Stimulated activated CD4-positive, alpha-beta T cell treated with anti-CD3 and anti-CD28 coated beads, Interleukin-4, amount 100 ng/mL, for 24 hours (primary cell): ENCODE results near the gene YPEL3.
"Not testable (repeated sequence)": the region's sequence is repeated elsewhere in the genome, so short reads cannot be mapped to it uniquely, and the experiment has no call there.

Experiments used
- DNase-seq: peaks from one replicate; pipeline ENCODE4 v3.0.0-alpha.2; 2020

YPEL3 gene, protein sequence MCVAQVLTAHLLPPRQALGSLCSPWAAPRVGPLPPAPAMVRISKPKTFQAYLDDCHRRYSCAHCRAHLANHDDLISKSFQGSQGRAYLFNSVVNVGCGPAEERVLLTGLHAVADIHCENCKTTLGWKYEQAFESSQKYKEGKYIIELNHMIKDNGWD

DNA sequence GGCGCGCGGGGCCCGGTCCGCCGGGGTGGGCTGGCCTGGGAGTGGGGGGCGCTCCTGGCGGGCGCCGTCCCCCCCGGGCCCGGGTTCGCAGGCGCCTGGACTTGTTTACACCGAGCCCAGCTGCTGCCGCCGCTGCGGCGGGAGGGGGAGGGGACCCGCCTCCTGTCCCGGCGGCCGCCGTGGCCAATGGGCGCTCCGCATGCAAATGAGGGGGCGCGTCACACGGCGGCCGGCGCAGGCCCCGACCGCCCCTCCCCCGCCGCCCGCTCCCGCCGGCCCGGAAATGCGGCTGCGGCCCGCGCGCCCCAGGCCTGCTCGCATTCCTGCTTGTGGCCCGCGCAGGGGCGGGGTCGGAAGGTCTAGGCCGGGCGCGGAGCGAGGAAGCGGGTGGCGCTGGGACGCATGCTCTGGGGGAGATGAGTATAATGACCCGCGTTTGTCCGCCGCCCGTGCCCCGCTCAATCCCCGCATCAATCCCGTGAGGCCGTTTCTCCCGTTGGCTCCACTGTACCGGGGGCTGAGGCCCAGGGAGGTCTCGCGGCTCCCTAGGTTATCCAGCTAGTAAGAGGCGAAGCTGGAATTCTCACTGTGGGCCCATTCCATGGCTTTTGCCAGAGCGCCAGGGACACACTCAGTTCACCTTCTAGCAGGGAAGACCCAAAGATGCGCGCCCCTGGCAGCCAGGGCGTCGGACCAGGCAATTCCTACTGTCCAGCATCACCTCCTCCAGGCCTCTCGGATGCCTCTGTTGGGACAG lies at the start of gene YPEL3:
TSS of gene YPEL3 (minus strand) at position 109 of the 757 bp plus-strand sequence. CDS start 731 bp downstream, outside the sequence.
- peak; percentile 87 for DNase-seq

DNA sequence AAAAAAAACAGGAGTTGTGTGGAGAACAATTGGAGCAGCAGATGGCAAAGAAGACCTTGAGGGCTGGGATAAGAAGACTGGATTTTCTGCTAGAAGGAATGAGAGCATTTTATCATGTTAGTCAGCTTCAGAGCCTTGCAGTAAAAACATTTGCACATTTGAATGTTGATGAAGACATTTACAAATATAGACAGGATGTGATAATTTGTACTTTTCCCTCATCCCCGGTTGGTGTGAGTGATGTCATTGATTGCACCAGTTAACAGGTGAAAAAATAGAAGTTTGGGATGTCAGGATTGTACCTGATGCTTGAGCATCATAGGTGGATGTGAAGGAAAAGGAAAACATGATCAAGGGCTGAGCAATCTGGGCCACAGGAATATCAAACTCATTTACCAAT lies 49.6 kb upstream of the YPEL3 start:
- DNase-seq, result no peak

DNA sequence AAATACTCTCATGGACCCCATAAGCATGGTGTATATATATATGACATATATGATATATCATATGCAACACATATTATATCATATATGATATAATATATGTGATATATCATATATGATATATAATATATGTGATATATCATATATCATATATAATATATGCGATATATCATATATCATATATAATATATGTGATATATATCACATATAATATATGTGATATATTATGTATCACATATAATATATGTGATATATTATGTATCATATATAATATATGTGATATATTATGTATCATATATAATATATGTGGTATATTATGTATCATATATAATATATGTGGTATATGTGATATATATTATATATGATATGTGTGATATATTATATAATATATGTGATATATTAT lies 48.9 kb upstream of the YPEL3 start:
- no peak for DNase-seq

DNA sequence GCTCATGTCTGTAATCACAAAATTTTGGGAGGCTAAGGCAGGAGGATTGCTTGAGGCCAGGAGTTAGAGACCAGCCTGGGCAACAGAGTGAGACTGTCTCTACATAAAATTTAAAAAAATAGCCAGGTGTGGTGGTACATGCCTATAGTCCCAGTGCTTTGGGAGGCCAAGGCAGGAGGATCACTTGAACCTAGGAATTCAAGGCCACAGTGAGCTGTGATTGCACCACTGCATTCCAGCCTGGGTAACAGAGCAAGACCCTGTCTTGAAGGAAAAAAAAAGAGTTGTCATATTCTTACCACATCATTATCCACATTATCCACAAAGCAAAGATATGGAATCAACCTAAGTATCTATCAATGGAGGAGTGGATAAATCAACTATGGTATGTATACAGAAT lies 48.0 kb upstream of the YPEL3 start:
- DNase-seq, result no peak

DNA sequence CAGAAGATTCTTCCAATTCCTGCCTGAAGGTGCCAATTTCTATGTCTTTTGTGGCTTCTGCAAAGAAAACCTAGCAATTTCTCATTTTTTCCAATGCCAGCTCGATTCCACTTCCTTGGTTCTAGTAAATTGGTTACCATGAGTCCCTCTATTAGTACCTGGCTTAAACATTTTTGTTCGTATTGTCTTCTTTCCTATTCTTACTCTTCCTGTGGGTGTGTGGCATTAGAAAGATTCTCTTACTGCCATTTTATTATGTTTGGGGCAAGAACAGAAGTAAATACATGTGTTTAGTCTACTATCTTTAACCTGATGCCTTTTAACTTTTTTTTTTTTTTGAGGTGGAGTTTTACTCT lies 47.3 kb upstream of the YPEL3 start:
- no peak for DNase-seq

DNA sequence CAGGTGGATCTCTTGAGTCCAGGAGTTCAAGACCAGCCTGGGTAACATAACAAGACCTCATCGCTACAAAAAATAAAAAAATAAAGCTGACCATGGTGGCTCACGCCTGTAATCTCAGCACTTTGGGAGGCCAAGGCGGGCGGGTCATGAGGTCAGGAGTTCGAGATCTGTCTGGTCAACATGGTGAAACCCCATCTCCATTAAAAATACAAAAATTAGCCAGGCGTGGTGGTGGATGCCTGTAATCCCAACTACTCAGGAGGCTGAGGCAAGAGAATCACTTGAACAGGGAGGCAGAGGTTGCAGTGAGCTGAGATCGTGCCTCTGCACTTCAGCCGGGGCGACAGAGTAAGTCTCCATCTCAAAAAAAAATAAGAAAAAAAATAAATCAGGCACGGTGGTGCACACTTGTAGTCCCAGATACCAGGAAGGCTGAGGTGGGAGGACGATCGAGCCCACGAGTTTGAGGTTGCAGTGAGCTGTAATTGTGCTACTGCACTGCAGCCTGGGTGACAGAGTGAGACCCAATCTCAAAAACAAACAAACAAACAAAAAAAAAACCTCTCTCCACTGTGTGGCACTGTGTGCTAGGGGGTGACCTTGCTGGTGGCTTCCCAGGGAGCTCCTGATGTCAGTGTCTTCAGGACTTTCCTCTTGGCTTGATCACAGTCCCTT lies 46.8 kb upstream of the YPEL3 start:
- no peak for DNase-seq

DNA sequence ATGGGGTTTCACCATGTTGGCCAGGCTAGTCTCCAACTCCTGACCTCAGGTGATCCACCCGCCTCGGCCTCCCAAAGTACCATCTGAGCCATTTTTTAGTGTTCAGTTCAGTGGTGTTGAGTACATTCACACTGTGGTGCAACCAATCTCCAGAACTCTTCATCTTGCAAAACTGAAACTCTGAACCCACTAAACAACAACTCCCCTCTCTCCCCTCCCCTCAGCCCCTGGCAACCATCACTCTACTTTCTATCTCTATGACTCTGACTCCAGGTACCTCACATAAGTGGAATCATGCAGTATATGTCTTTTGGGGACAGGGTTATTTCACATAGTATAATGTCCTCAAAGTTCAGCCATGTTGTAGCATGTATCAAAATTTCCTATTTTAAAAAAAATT lies 45.7 kb upstream of the YPEL3 start:
- no peak for DNase-seq

DNA sequence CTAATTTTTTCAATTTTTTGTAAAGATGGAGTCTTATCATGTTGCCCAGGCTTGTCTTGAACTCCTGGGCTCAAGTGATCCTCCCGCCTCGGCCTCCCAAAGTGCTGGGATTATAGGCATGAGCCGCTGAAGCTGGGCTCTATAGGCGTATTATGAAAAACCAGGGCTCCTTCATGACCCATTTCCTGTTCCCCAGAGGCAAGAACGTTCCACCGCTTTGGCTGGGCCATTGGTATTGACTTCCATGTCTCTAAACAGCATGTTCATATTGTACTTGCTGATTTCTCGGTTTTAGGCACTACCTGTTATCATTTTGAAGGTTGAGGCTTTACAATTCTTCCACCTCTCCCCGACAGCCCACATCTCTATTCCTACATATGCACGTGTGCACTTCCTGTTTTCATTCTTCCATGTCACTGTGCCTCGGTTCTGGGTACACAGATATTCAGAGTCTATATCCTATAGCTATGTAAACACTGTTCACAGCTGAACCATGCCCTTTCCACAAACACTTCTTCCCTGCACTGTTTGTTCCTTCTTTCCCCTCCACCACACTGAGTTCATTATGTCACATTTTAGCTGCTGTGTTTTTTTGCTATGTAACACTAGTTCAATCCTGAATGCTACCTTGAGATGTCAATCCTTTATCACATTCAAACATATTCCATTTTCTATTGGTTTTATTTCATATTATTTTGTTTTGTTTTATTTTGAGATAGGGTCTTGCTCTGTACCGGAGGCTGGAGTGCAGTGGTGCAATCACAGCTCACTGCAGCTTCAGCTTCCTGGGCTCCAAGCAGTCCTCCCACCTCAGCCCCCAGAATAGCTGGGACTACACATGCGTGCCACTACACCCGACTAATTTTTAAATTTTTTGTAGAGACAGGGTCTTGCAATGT lies 43.8 kb upstream of the YPEL3 start:
- no peak for DNase-seq

DNA sequence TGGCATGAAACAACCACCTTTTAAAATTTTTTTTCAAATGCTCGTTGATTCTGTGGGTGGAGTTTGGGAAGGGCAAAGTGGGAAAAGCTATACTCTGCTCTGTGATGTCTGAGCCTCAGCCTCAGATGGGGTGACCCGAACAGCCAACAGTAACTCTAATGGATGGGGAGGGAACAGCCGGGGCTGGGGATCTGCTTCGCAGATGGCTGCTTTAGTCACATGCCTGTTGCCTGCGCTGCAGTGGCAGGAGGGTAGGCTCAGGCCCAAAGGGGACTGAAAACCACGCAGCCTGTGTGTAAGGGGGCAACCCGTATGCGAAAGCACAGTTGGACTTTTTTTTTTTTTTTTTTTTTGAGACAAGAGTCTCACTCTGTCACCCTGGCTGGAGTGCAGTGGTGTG lies 41.9 kb upstream of the YPEL3 start:
- no peak for DNase-seq

DNA sequence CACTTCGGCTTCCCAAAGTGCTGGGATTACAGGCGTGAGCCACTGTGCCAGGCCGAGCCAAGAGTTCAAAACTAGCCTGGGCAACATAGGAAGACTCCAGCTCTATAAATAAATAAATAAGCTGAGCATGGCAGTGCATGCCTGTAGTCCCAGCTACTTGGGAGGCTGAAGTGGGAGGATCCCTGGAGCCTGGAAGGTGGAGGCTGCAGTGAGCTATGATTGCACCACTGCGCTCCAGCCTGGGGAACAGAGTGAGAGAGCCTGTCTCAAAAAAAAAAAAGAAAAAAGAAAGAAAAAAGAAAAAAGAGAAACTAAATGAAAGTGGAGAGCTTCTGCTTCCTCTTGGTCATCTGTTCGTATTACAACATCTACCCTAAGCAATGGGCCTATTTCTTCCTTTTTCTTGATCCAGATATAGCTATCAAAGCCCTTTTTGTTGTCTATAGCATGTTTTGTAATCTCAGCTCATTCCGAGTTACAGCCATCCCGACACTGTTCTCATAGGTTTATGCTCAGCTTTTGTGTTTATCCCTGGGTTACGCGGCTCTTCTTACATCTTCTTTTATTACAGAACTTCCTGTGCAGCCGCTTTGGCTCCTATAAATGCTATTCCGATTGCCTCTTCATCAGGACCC lies 41.1 kb upstream of the YPEL3 start:
- DNase-seq, result no peak

DNA sequence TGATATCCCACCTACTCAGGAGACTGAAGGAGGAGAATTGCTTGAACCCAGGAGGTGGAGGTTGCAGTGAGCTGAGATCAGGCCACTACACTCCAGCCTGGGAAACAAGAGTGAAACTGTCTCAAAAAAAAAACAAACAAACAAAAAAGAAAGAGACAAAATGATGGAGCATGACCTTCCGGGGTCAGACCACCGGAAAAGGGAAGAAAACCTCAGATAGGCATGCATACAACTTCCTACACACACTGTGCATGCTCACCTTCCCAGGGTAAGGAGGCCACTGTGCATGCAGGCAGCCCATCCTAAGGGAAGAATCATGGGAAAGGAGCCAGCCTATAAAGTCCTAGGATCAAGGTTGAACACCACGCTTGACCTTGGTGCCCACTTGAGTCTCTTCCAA lies 36.6 kb upstream of the YPEL3 start:
- no peak for DNase-seq

DNA sequence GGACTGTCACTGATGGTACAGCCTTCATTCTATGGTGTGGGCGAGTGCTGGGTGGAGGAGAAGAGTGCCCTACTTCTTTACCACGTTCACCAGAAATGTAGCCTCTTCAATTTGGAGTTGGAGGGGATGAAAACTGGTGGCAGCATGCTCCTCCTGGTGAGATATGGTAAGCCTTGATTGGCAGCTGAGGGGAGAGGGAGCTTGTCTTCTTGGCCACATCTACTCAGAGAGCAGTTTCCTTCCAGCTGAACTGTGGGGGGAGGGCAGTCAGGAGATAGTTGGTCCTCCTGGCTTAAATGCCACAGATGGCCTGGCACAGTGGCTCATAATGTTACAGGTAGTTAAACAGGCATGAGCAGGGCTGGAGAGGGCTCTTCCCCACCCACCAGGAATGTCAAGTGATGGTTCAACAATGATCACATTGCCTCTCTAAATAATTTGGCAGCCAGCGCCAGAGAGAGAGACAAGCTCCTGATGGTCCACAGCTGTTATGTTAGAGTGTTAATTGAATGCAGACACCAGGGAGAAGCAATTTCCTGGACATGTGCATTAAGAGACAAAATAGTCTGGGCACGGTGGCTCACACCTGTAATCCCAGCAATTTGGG lies 36.0 kb upstream of the YPEL3 start:
- DNase-seq, result no peak

DNA sequence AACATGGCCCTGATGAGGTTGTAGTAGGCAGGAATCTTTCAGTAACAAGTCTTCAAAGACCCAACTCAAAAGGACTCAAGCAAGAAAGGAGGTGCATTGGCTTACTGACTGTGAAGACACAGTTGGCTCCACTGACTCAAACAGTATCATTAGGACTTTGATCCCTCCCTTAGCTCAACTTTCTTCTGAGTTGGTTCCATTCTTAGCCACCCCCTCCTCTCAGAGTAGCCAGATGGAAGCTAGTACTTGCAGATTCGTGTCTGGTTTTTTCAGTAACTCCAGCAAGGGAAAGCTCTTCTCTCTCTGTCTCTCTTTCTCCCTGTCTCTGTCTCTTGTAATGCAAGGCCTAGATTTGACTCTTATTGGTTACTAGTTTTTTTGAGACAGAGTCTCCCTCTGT lies 32.0 kb upstream of the YPEL3 start:
- DNase-seq, result no peak

DNA sequence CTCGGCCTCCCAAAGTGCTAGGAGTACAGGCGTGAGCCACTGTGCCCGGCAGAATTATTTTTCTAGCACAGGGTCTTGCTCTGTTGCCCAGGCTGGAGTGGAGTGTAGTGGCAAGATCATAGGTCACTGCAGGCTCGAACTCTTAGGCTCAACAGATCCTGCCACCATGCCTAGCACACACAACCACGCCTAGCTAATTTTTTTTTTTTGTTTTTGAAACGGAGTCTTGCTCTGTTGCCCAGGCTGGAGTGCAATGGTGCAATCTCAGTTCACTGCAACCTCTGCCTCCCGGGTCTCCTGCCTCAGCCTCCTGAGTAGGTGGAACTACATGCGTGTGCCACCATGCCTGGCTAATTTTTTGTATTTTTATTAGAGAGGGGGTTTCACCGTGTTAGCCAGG lies 29.7 kb upstream of the YPEL3 start:
- not testable (repeated sequence) for DNase-seq

DNA sequence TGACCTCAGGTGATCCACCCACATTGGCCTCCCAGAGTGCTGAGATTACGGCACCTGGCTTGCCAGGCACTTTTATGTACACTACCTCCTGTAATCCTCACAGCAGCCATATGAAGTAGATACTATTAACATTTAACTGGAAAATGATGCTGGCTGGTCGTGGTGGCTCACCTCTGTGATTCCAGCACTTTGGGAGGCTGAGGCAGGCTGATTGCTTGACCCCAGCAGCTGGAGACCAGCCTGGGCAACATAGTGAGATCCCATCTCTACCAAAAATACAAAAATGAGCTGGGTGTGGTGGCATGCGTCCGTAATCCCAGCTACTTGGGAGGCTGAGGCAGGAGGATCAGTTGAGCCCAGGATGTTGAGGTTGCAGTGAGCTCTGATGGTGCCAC lies 29.0 kb upstream of the YPEL3 start:
- no peak for DNase-seq

DNA sequence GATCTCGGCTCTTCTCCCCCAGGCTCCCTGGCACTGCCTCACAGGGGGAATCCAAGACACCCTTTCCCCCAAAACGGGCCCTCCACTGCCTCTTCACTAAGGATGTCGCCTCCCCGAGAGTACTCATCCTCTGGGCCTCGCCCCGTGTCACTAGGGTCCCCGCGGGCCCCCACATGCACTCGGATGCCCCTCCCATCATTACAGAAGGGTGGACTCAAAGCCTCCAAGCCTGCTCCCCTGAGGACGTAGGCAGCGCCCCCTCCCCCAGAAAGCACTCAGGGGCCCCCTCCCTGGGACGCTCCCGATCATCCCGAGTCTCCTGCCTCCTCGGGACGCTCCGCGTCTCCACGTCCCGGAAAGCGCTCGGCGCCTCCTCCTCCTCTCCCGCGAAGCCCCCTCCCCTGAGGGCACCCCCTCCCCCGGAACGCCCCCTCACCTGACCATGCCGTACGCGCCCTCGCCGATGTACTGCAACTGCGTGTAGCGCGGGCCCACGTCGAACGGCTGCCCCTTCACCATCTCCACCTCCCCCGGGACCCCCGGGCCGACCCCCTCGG lies 26.7 kb upstream of the YPEL3 start:
- peak; percentile 22 for DNase-seq

DNA sequence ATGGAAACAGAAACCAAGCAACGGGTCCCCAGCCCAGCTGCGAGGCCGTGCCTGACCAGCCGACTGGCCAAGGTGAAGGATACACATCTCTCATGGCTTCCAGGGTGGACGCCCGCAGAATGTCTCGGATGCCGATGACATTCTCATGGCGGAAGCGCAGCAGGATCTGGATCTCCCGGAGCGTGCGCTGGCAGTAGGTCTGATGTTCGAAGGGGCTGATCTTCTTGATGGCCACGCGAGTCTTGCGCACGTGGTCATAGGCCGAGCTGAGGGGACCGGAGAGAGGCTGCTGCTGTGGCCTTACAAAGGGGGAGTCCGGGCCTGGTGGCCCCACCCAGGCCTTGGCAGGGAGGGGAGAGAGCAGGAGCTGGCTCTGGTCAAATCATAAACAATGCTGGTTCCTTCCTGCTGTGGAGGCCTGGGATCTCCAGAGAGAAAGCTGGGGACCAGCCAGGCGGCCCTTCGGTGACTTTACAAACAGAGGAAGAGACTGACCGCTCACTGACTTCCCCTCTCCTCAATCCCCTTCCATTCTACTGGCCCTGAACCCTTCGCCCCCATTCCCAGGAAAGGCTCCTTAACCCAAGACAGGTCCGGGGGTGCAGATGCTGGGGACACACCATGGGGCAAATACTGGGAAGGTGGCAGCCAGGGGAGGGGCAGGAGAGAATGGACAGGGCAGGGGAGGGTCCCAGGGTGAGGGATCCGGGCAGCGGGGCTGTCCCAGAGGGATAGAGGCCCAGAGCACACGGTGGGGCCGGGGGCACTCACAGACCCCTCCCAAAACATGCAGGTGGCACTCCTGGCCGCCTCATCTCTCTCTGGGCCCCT lies 25.9 kb upstream of the YPEL3 start:
- DNase-seq, result no peak

DNA sequence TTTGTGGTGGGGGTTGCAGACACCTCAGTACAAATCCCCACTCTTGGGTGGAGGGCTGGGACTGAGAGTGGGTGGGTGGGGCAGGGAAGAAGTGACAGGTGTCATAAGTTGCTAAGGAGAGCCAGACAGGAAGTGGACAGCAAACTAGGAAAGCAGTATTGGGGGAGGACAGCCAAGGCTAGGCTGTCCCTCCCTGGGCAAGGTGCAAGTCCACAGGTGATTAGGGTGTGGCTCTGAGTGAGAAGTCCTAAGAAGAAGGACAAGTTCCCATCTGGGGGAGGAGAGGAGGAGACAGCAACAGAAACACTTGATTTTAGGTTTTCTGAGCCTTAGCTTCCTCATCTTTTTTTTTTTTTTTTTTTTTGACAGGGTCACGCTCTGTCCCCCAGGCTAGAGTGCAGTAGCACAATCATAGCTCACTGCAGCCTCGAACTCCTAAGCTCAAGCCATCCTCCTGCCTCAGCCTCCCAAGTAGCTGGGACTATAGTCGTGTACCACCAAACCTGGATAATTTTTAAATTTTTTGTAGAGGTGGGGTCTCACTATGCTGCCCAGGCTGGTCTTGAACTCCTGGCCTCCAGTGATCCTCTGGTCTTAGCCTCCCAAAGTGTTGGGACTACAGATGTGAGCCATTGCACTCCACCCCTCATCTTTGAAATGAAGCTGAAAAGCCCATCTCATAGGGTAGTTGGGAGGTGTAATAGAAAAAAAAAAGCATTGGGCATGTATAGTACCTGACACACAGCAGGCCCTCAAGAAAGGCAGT lies 24.5 kb upstream of the YPEL3 start:
- DNase-seq, result no peak

DNA sequence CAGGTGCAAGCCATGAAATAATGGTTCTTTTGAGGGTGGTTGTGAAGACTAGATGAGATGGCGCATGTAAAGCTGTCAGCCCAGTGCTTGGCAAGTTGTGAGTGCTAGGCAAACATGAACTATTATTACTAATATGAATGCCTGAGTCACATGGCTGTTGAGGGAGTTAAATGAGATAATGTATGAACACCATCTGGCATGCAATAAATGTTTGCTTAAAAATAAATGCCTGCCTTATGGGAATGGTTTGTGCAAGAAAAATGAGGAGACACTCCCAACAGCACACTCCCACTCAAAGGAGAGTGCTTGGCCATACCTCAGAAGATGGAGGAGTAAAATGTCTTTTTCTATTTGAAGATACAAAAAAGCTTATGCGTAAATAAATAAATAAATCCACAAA lies 23.4 kb upstream of the YPEL3 start:
- DNase-seq, result no peak

DNA sequence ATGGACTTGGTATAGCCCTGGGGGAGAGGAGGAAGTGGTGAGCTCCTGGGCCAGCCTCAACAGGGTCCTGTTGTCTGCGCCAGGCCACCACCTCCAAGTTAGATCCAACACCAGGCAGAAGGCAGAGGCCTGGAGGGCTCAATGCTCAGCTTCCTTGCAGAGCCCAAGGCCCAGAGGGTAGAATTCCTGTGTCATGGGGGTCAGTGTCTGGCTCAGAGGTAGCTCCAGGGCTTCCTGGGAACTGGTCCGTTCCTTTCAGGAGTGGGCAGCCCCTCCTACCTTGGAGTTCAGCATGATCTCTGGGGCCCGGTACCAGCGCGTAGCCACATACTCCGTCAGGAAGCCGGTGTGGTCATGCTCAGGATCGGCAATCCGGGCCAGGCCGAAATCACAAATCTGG lies 21.8 kb upstream of the YPEL3 start:
- DNase-seq, result no peak
